Muscle of arm (tissue), 12 donors: Measurements from ENCODE around the gene DGAT2L6. TPM values are rescaled to one million over a fixed set of nuclear protein-coding genes. Genes with fewer than 3 reads are reported as not detected.

Experiments used
- polyA plus RNA-seq, 12 donors: library from polyadenylated mRNA; unstranded; fragments of 120-200 nt; gene quantifications; one replicate each; pipeline ENCODE4 v1.2.1, GENCODE V29; 2013; ENCODE audit not compliant: insufficient read length in 12 of 12

DGAT2L6 gene
- polyA plus RNA-seq, 12 donors, result not detected

Other genes with a start within 250 kb of the DGAT2L6 start
- under 1 TPM in 1 of 12 donors, not detected in 11; 0.25 TPM for gene AWAT2, start 127.5 kb upstream of the DGAT2L6 start, polyA plus RNA-seq
- under 1 TPM in 1 of 12 donors, not detected in 11; 0.13 TPM for gene OTUD6A, start 115.0 kb upstream of the DGAT2L6 start, polyA plus RNA-seq
- 100 to 1,000 TPM in 9 of 12 donors, 10 to 100 TPM in 2, not detected in 1; 76.2 to 140 (median 123) TPM for gene IGBP1, start 44.0 kb upstream of the DGAT2L6 start, polyA plus RNA-seq
- gene AWAT1, start 57.2 kb downstream of the DGAT2L6 start, polyA plus RNA-seq, result not detected
- under 1 TPM in 8 of 12 donors, not detected in 4; 0.12 to 0.41 (median 0.17) TPM for gene P2RY4, start 82.7 kb downstream of the DGAT2L6 start, polyA plus RNA-seq
- gene ARR3, start 90.9 kb downstream of the DGAT2L6 start, polyA plus RNA-seq, result 1 to 10 TPM in 2 of 12 donors, under 1 TPM in 8, not detected in 2; 0.11 to 1.4 (median 0.32) TPM
- gene RAB41, start 104.7 kb downstream of the DGAT2L6 start, polyA plus RNA-seq, result under 1 TPM in 10 of 12 donors, not detected in 2; 0.27 to 0.84 (median 0.48) TPM
- gene PDZD11, start 112.4 kb downstream of the DGAT2L6 start, polyA plus RNA-seq, result 10 to 100 TPM in 11 of 12 donors, not detected in 1; 26.5 to 46.1 (median 39.5) TPM
- gene KIF4A, start 112.6 kb downstream of the DGAT2L6 start, polyA plus RNA-seq, result 10 to 100 TPM in 2 of 12 donors, 1 to 10 TPM in 9, not detected in 1; 4.8 to 11.8 (median 7.9) TPM
- under 1 TPM in 10 of 12 donors, not detected in 2; 0.25 to 0.73 (median 0.55) TPM for gene GDPD2, start 245.8 kb downstream of the DGAT2L6 start, polyA plus RNA-seq